ENCODE measurements around the gene ANKRD34B. TPM values are rescaled to one million over a fixed set of nuclear protein-coding genes. Genes with fewer than 3 reads are reported as not detected.

Gene ANKRD34B
- total RNA-seq, 1 experiment from 2014 or later: 0.40 TPM

DNA sequence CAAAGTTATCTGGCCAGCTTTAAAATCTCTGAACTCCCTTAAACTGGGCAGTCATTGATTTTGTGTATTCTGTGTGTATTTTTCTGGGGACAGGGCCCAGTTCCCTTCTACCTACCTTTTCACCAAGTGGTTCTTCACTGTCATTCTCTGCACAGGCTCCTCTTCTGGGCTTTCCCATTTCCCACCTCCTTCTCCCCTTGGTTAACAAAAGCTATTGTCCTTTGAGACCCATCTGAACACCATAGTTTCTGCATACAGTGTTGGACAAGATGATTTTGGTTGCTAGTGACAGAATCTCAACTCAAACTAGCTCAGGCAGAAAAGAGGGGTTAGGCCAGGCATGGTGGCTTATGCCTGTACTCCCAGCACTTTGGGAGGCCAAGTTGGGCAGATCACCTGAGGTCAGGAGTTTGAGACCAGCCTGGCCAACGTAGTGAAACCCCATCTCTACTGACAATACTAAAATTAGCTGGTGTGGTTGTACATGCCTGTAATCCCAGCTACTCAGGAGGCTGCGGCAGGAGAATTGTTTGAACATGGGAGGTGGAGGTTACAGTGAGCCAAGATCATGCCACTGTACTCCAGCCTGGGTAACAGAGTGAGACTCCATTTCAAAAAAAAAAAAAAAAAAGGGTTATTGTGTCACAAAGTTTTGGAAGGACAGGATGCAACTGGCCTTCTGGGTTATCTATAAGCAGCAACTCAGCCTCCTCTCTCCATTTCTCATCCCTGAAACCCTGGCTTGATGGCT, 31.0 kb upstream of the ANKRD34B start:
- Mint-ChIP-seq H3K4me3 (ENCODE audit: low read depth, unreplicated experiment) (no peak overlapping the region), H3K4me1 (ENCODE audit: low read depth, unreplicated experiment) (no peaks in the 10 kb centered on the region), H3K27me3 (ENCODE audit: unreplicated experiment) (no peaks in the 10 kb centered on the region), H3K36me3 (ENCODE audit: insufficient read depth, unreplicated experiment) (no peaks in the 10 kb centered on the region), H3K27ac (ENCODE audit: unreplicated experiment) (no peak overlapping the region), H3K9me3 (ENCODE audit: low read depth, unreplicated experiment) (no peaks in the 10 kb centered on the region)
- TF ChIP-seq, protein P1, sequence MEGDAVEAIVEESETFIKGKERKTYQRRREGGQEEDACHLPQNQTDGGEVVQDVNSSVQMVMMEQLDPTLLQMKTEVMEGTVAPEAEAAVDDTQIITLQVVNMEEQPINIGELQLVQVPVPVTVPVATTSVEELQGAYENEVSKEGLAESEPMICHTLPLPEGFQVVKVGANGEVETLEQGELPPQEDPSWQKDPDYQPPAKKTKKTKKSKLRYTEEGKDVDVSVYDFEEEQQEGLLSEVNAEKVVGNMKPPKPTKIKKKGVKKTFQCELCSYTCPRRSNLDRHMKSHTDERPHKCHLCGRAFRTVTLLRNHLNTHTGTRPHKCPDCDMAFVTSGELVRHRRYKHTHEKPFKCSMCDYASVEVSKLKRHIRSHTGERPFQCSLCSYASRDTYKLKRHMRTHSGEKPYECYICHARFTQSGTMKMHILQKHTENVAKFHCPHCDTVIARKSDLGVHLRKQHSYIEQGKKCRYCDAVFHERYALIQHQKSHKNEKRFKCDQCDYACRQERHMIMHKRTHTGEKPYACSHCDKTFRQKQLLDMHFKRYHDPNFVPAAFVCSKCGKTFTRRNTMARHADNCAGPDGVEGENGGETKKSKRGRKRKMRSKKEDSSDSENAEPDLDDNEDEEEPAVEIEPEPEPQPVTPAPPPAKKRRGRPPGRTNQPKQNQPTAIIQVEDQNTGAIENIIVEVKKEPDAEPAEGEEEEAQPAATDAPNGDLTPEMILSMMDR (IDR thresholded peaks at IDR 0.05; ENCODE audit: unreplicated experiment): no peak
- BruUV-seq (replicated peaks): no TSS peak
- CTCF ChIA-PET: interaction anchor here (0.7 kb wide), 1 partner anchor 1919 kb away, joined by 10 read pairs; no protein-coding TSS in a partner anchor
- intact Hi-C loops (cut with micrococcal nuclease; ENCODE audit: unreplicated experiment): no loop called here
- DNase-seq: no peak

DNA sequence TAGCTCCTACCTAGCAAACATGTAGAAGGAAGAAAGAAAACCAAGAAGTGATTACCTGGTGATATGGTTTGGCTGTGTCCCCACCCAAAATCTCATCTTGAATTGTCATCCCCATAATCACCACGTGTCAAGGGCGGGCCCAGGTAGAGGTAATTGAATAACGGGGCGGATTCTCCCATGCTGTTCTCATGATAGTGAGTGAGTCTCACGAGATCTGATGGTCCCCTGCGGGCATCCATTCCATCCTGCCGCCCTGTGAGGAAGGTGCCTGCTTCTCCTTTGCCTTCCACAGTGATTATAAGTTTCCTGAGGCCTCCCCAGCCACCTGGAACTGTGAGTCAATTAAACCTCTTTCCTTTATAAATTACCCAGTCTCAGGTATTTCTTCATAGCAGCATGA, 27.4 kb upstream of the ANKRD34B start:
- no peaks in the 10 kb centered on the region for H3K27me3 Mint-ChIP-seq (ENCODE audit: unreplicated experiment)
- CTCF ChIA-PET: no interaction called here

DNA sequence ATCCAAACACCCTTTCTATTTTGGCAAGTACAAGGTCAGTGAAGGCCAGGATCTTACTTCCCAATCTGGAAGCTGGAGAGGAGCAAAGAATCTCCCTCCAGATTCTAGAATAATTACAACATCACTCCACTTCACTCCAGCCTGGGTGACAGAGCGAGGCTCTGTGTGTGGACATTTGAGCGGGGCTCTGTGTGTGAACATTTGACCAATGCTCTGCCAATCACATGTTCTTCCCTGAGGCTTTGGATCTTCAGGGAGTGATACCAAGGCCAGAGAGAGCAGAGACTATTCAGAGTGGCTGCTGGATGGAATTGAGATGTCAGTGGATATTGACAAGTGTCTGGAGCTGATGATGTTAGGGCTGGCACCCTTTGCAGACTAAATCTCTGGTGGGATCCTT, 24.7 kb upstream of the ANKRD34B start:
- CTCF ChIA-PET: no interaction called here
- intact Hi-C loops (cut with micrococcal nuclease; ENCODE audit: unreplicated experiment): no loop called here
- H3K4me1 Mint-ChIP-seq (ENCODE audit: low read depth, unreplicated experiment): no peaks in the 10 kb centered on the region
- no peak for DNase-seq
- H3K36me3 Mint-ChIP-seq (ENCODE audit: insufficient read depth, unreplicated experiment): no peaks in the 10 kb centered on the region
- no peak overlapping the region for H3K4me3 Mint-ChIP-seq (ENCODE audit: low read depth, unreplicated experiment)
- TF ChIP-seq, protein P1 (IDR thresholded peaks at IDR 0.05; ENCODE audit: unreplicated experiment): no peak
- no peaks in the 10 kb centered on the region for H3K27me3 Mint-ChIP-seq (ENCODE audit: unreplicated experiment)
- no TSS peak for BruUV-seq (replicated peaks)
- H3K9me3 Mint-ChIP-seq (ENCODE audit: low read depth, unreplicated experiment): no peaks in the 10 kb centered on the region
- H3K27ac Mint-ChIP-seq (ENCODE audit: unreplicated experiment): no peak overlapping the region

More for the DNA sequence above, 27.4 kb upstream of the ANKRD34B start:
- no TSS peak for BruUV-seq (replicated peaks)
- H3K27ac Mint-ChIP-seq (ENCODE audit: unreplicated experiment): no peak overlapping the region
- intact Hi-C loops (cut with micrococcal nuclease; ENCODE audit: unreplicated experiment): no loop called here
- no peaks in the 10 kb centered on the region for H3K36me3 Mint-ChIP-seq (ENCODE audit: insufficient read depth, unreplicated experiment)
- TF ChIP-seq, protein P1 (IDR thresholded peaks at IDR 0.05; ENCODE audit: unreplicated experiment): no peak
- H3K9me3 Mint-ChIP-seq (ENCODE audit: low read depth, unreplicated experiment): no peaks in the 10 kb centered on the region
- no peak for DNase-seq
- no peak overlapping the region for H3K4me3 Mint-ChIP-seq (ENCODE audit: low read depth, unreplicated experiment)
- no peaks in the 10 kb centered on the region for H3K4me1 Mint-ChIP-seq (ENCODE audit: low read depth, unreplicated experiment)

DNA sequence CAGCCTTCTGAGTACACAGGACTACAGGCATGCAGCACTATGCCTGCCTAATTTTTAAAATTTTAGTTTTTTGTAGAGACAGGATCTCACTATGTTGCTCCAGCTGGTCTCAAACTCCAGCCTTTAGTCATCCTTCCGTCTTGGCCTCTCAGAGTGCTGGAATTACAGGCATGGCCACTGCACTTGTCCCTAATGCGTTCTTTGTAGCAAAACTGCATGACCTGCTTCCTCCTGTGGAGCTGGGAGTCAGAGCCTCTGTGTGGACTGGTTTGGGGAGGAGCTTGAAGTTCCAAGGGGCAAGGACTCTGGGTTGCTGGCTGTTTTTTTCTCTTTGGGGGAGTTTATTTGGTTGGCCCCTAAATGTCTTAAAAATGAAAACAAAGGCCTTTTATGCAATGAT, 22.7 kb upstream of the ANKRD34B start:
- no peaks in the 10 kb centered on the region for H3K36me3 Mint-ChIP-seq (ENCODE audit: insufficient read depth, unreplicated experiment)
- no peak for DNase-seq
- H3K9me3 Mint-ChIP-seq (ENCODE audit: low read depth, unreplicated experiment): no peaks in the 10 kb centered on the region
- H3K27me3 Mint-ChIP-seq (ENCODE audit: unreplicated experiment): no peaks in the 10 kb centered on the region
- no peak overlapping the region for H3K27ac Mint-ChIP-seq (ENCODE audit: unreplicated experiment)
- intact Hi-C loops (cut with micrococcal nuclease; ENCODE audit: unreplicated experiment): no loop called here
- no peaks in the 10 kb centered on the region for H3K4me1 Mint-ChIP-seq (ENCODE audit: low read depth, unreplicated experiment)
- BruUV-seq (replicated peaks): no TSS peak
- CTCF ChIA-PET: interaction anchor here (0.5 kb wide), 1 partner anchor 285 kb away, joined by 4 read pairs; no protein-coding TSS in a partner anchor
- H3K4me3 Mint-ChIP-seq (ENCODE audit: low read depth, unreplicated experiment): no peak overlapping the region
- TF ChIP-seq, protein P1 (IDR thresholded peaks at IDR 0.05; ENCODE audit: unreplicated experiment): no peak

All from Calu3 (cell line).